Tibial nerve (tissue), 4 donors: Measurements from ENCODE around the gene C11orf68. TPM values are rescaled to one million over a fixed set of nuclear protein-coding genes. Genes with fewer than 3 reads are reported as not detected.

Experiments used
- DNase-seq, 2 donors: peaks; one replicate each; pipeline ENCODE4 v3.0.0-alpha.2; 2019; ENCODE audit warnings: low spot score in 2 of 2
- H3K27ac ChIP-seq, 4 donors: fragments of 200-600 bp; sonication (generic) in 3 of 4; one replicate each; pipeline ENCODE4 v1.5.1; 2017 to 2019; ENCODE audit warnings: mild to moderate bottlenecking in 1 of 4
- H3K27me3 ChIP-seq, 2 donors: fragments of 200-600 bp; sonication (generic) in 1 of 2; one replicate each; pipeline versions ENCODE4 v1.5.1 to v1.6.0; 2017 to 2019
- H3K36me3 ChIP-seq, 3 donors: fragments of 200-600 bp; sonication (generic); one replicate each; pipeline ENCODE4 v1.5.1; 2018 to 2019
- H3K4me1 ChIP-seq, 4 donors: fragments of 200-600 bp; sonication (generic) in 3 of 4; one replicate each; pipeline ENCODE4 v1.5.1; 2017 to 2019
- H3K4me3 ChIP-seq, 4 donors: fragments of 200-600 bp; sonication (generic) in 3 of 4; one replicate each; pipeline ENCODE4 v1.5.1; 2017 to 2019; ENCODE audit warnings: mild to moderate bottlenecking in 1 of 4, moderate library complexity in 1 of 4
- H3K9me3 ChIP-seq, 4 donors: fragments of 200-600 bp; sonication (generic) in 3 of 4; one replicate each; pipeline ENCODE4 v1.5.1; 2017 to 2019
- CTCF ChIP-seq, 5 experiments: fragments of 200-600 bp in 3 of 5; fragments of 450-650 bp in 2 of 5; sonication (generic) in 3 of 5; IDR thresholded peaks; one replicate each; pipeline ENCODE4 v1.5.1; 2016 to 2019; ENCODE audit warnings: antibody characterized with exemption in 5 of 5, mild to moderate bottlenecking in 3 of 5, moderate library complexity in 2 of 5
- EP300 ChIP-seq, 2 donors: sonication (generic); formaldehyde crosslinking; IDR thresholded peaks; one replicate each; pipeline ENCODE4 v1.6.1; 2017; ENCODE audit warnings: antibody characterized with exemption in 2 of 2, mild to moderate bottlenecking in 1 of 2
- POLR2A ChIP-seq, 2 donors: fragments of 450-650 bp; IDR thresholded peaks; one replicate each; pipeline ENCODE4 v1.6.1; 2017; ENCODE audit warnings: antibody characterized with exemption in 2 of 2, mild to moderate bottlenecking in 2 of 2, moderate library complexity in 2 of 2
- WGBS, 2 donors: methylation state at CpG; one replicate each; pipeline ENCODE4 v1.1.5; 2018; 5-methylcytosine and 5-hydroxymethylcytosine counted together
- total RNA-seq, 4 donors: library from RNA; depleted of rRNA; stranded (reverse); fragments of >200 nt; gene quantifications; one replicate each; pipeline ENCODE4 v1.1.0, GENCODE V29; 2016

Gene C11orf68
- total RNA-seq, 4 donors from 2014 or later, result 14.7 to 30.4 (median 21.7) TPM

- Histone ChIP-seq H3K4me1 (peaks cover 4 to 52% (median 41%) of the 10 kb centered on the region in 4 donors), H3K27ac (peak overlapping the region in 3 of 4 donors; percentile 83 to 91 (median 87)), H3K4me3 (peak overlapping the region; percentile 60 to 86 (median 72)), H3K9me3 (no peaks in the 10 kb centered on the region), H3K27me3 (no peaks in the 10 kb centered on the region), H3K36me3 (peaks cover 0 to 33% (median 4%) of the 10 kb centered on the region in 3 donors)
- TF ChIP-seq EP300 (IDR thresholded peaks at IDR 0.05) (no peak), POLR2A (IDR thresholded peaks at IDR 0.05) (peak in 1 of 2 donors; percentile 4), CTCF (IDR thresholded peaks at IDR 0.05) (no peak)
- WGBS, 2 donors, result 0 to 1% methylated on average over 43 to 55 of the region's 60 CpGs
- no peak for DNase-seq
Observed at GRCh38 chr11:65919573-65920371, 910 bp upstream of the C11orf68 start.

- H3K27ac ChIP-seq, result peak within 1 kb of the TSS; percentile 84 to 98 (median 96)
- H3K4me3 ChIP-seq, result peak within 1 kb of the TSS; percentile 76 to 99 (median 88)
- 0% methylated on average over 29 to 40 of the region's 59 CpGs for WGBS, 2 donors
- H3K36me3 ChIP-seq, result peaks cover 0 to 28% (median 4%) of the 10 kb centered on the region in 3 donors
- H3K9me3 ChIP-seq, result no peaks in the 10 kb centered on the region
- TF ChIP-seq POLR2A (IDR thresholded peaks at IDR 0.05) (peak in 1 of 2 donors; percentile 55), CTCF (IDR thresholded peaks at IDR 0.05) (peak in 1 of 5 experiments; percentile 66), EP300 (IDR thresholded peaks at IDR 0.05) (peak; percentile 43 to 86)
- peaks cover 4 to 56% (median 42%) of the 10 kb centered on the region in 4 donors for H3K4me1 ChIP-seq
- H3K27me3 ChIP-seq, result no peaks in the 10 kb centered on the region
- DNase-seq, result peak; percentile 94 to 98
Observed at GRCh38 chr11:65919141-65919572, 295 bp upstream of the C11orf68 start, which contains the start of gene DRAP1. Gene DRAP1 (plus strand): TSS chr11:65919426. CDS start chr11:65919502, 76 bp downstream.

- H3K36me3 ChIP-seq, result peaks cover 0 to 14% (median 4%) of the 10 kb centered on the region in 3 donors
- peak overlapping the region; percentile 76 to 99 (median 88) for H3K4me3 ChIP-seq
- peak overlapping the region; percentile 84 to 98 (median 96) for H3K27ac ChIP-seq
- no peaks in the 10 kb centered on the region for H3K27me3 ChIP-seq
- H3K9me3 ChIP-seq, result no peaks in the 10 kb centered on the region
- TF ChIP-seq POLR2A (IDR thresholded peaks at IDR 0.05) (no peak), EP300 (IDR thresholded peaks at IDR 0.05) (no peak), CTCF (IDR thresholded peaks at IDR 0.05) (no peak)
- no peak for DNase-seq
- H3K4me1 ChIP-seq, result peaks cover 4 to 64% (median 42%) of the 10 kb centered on the region in 4 donors
- WGBS, 2 donors, result 74 to 79% methylated on average over 19 to 30 of the region's 35 CpGs
Observed at GRCh38 chr11:65917434-65918210, 1.2 kb downstream of the C11orf68 start.

GRCh38 chr11:65917077-65917433 is 1.8 kb downstream of the C11orf68 start:
- Histone ChIP-seq H3K4me1 (peaks cover 4 to 69% (median 44%) of the 10 kb centered on the region in 4 donors), H3K4me3 (peak overlapping the region in 1 of 4 donors; percentile 86), H3K36me3 (peaks cover 0 to 8% (median 0%) of the 10 kb centered on the region in 3 donors), H3K9me3 (no peaks in the 10 kb centered on the region), H3K27ac (peak overlapping the region in 3 of 4 donors; percentile 75 to 97 (median 95)), H3K27me3 (no peaks in the 10 kb centered on the region)
- no peak for TF ChIP-seq CTCF (IDR thresholded peaks at IDR 0.05)
- no peak for TF ChIP-seq EP300 (IDR thresholded peaks at IDR 0.05)
- TF ChIP-seq POLR2A (IDR thresholded peaks at IDR 0.05), result no peak
- 87 to 92% methylated on average over 3 of the region's 3 CpGs for WGBS, 2 donors
- DNase-seq, result no peak
